22Rv1 (cell line): ENCODE data around the gene VPS72.

ENCODE experiments used
- ZFX ChIP-seq: fragments of 450-650 bp; IDR thresholded peaks from 2 replicates; pipeline ENCODE4 v1.6.1; 2017; ENCODE audit warnings: antibody characterized with exemption, borderline replicate concordance
- TF ChIP-seq, protein P1 (sequence below): fragments of 450-650 bp; IDR thresholded peaks from 2 replicates; pipeline ENCODE4 v1.5.1; 2017; ENCODE audit warnings: mild to moderate bottlenecking

DNA sequence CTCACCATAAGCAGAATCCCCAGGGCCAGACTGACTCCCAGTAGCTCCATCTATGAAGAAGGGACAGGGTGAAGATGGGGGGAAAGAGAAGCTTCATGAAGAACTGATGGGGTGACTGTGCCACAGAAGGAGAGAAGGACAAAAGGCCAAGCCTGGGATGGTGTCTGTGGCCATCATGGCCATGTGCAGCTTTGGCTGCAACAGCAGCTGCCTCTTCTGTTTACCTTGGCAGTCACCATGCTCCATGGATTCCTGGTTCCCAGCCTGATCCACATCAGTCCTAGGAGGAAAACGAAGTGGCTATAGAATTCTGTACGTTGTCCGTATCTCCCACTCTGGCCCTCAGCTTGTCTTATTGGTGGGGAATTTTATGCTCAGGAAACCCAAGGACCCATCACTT, 55.6 kb downstream of the VPS72 start:
- TF ChIP-seq, protein P1, sequence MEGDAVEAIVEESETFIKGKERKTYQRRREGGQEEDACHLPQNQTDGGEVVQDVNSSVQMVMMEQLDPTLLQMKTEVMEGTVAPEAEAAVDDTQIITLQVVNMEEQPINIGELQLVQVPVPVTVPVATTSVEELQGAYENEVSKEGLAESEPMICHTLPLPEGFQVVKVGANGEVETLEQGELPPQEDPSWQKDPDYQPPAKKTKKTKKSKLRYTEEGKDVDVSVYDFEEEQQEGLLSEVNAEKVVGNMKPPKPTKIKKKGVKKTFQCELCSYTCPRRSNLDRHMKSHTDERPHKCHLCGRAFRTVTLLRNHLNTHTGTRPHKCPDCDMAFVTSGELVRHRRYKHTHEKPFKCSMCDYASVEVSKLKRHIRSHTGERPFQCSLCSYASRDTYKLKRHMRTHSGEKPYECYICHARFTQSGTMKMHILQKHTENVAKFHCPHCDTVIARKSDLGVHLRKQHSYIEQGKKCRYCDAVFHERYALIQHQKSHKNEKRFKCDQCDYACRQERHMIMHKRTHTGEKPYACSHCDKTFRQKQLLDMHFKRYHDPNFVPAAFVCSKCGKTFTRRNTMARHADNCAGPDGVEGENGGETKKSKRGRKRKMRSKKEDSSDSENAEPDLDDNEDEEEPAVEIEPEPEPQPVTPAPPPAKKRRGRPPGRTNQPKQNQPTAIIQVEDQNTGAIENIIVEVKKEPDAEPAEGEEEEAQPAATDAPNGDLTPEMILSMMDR = no peak
- no peak for TF ChIP-seq ZFX
